ENCODE data around the gene SLC16A1.

GRCh38 chr1:112869895-112870294, 86.1 kb downstream of the SLC16A1 start:
- TF ChIP-seq POLR2AphosphoS5 (IDR thresholded peaks at IDR 0.05; ENCODE audit: insufficient read depth, low read depth, low read length): no peak
- no peak for TF ChIP-seq CTCF (IDR thresholded peaks at IDR 0.05; ENCODE audit: extremely low read depth in 1 of 2, insufficient read depth in 1 of 2, low read depth in 1 of 2, low read length in 2 of 2)
- no peak for TF ChIP-seq MYC (IDR thresholded peaks at IDR 0.05; ENCODE audit: low read depth, low read length)
- no peak for TF ChIP-seq POLR2A (IDR thresholded peaks at IDR 0.05; ENCODE audit: low read depth, low read length)
- TF ChIP-seq JUN (IDR thresholded peaks at IDR 0.05; ENCODE audit: borderline replicate concordance, insufficient read depth, insufficient read length, low read depth): no peak
- no peak for TF ChIP-seq EZH2 (IDR thresholded peaks at IDR 0.05; ENCODE audit: borderline replicate concordance, low read depth, low read length, severe bottlenecking)
- no peak for TF ChIP-seq MAX (IDR thresholded peaks at IDR 0.05; ENCODE audit: insufficient read depth, insufficient read length)
- TF ChIP-seq FOS (IDR thresholded peaks at IDR 0.05; ENCODE audit: borderline replicate concordance, insufficient read depth, low read length): no peak

Measured in endothelial cell of umbilical vein (primary cell).